Measurements from ENCODE around the gene METTL4. TPM values are rescaled to one million over a fixed set of nuclear protein-coding genes. Genes with fewer than 3 reads are reported as not detected.
A peak's percentile ranks its signal among the peaks of the same experiment; 100 is the strongest.

METTL4 gene
- 10 to 100 TPM in 1 of 2 donors, 1 to 10 TPM in 1; 8.8 to 19.6 TPM for total RNA-seq
- polyA plus RNA-seq (ENCODE audit: insufficient read length in 2 of 2): 10 to 100 TPM; 15.1 to 16.2 TPM
- long read RNA-seq, donor 1, partial matches to known transcripts: 0 of 1 reads
- long read RNA-seq, donor 1, other reads (novel, unspliced or antisense): 0 of 1 reads
- long read RNA-seq, donor 2, partial matches to known transcripts: 0 of 2 reads
- long read RNA-seq, donor 2, other reads (novel, unspliced or antisense): 0 of 2 reads
- long read RNA-seq, donor 3, partial matches to known transcripts: 0 of 1 reads
- long read RNA-seq, donor 3, other reads (novel, unspliced or antisense): 0 of 1 reads
- long read RNA-seq, donor 4, partial matches to known transcripts: 11 of 13 reads
- long read RNA-seq, donor 4, other reads (novel, unspliced or antisense): 0 of 13 reads

GRCh38 chr18:2571200-2572170 lies at the start of gene METTL4, which contains the start of gene NDC80:
TSS of gene METTL4 (minus strand) at chr18:2571505. CDS start at chr18:2567216, 4,289 bp downstream.
TSS of gene NDC80 (plus strand) at chr18:2571557. CDS start at chr18:2572986, 1,429 bp downstream.
- Histone ChIP-seq H3K9me3 (ENCODE audit: control insufficient read depth, insufficient read depth, low read length) (no peaks in the 10 kb centered on the region), H3K4me1 (ENCODE audit: control insufficient read depth, insufficient read depth, low read length) (peaks cover 4% of the 10 kb centered on the region), H3K27ac (ENCODE audit: low read depth, low read length) (peak within 1 kb of the TSS; percentile 95), H3K36me3 (ENCODE audit: control insufficient read depth, insufficient read depth, low read length) (no peaks in the 10 kb centered on the region), H3K27me3 (ENCODE audit: control insufficient read depth, insufficient read depth, low read length) (no peaks in the 10 kb centered on the region), H3K4me3 (ENCODE audit: low read depth, low read length) (peak within 1 kb of the TSS; percentile 89)
- WGBS (ENCODE audit: insufficient coverage): under 1% methylated on average over 55 of the region's 55 CpGs
- DNase-seq (ENCODE audit: low read depth in 4 of 6, low spot score in 6 of 6): peak; percentile 72 to 97 (median 90)

DNA sequence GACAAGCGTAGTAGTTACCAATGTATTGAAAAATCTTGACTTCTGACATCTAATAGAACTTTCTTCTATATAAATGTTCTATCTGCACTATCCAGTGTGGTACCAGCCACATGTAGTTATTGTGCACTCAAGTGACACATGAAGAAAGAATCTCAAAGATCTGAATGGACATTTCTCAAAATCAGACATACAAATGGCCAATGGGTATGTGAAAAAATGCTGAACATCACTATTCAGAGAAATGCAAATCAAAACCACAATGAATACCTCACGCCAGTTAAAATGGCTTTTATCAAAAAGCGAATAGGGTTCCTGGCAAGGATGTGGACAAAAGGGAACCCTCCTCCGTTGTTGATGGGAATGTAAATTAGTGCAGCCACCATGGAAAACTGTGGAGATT lies 46.7 kb upstream of the METTL4 start:
- no peaks in the 10 kb centered on the region for H3K4me1 ChIP-seq (ENCODE audit: control insufficient read depth, insufficient read depth, low read length)
- no peak for DNase-seq (ENCODE audit: low read depth in 4 of 6, low spot score in 6 of 6)
- no peaks in the 10 kb centered on the region for H3K36me3 ChIP-seq (ENCODE audit: control insufficient read depth, insufficient read depth, low read length)
- no peaks in the 10 kb centered on the region for H3K27me3 ChIP-seq (ENCODE audit: control insufficient read depth, insufficient read depth, low read length)
- no peaks in the 10 kb centered on the region for H3K9me3 ChIP-seq (ENCODE audit: control insufficient read depth, insufficient read depth, low read length)
- WGBS (ENCODE audit: insufficient coverage): no CpG with 5 or more reads among the region's 4 CpGs
- H3K27ac ChIP-seq (ENCODE audit: low read depth, low read length): no peak overlapping the region
- H3K4me3 ChIP-seq (ENCODE audit: low read depth, low read length): no peak overlapping the region

- H3K27ac ChIP-seq (ENCODE audit: low read depth, low read length): no peak overlapping the region
- H3K4me3 ChIP-seq (ENCODE audit: low read depth, low read length): no peak overlapping the region
- H3K27me3 ChIP-seq (ENCODE audit: control insufficient read depth, insufficient read depth, low read length): no peaks in the 10 kb centered on the region
- DNase-seq (ENCODE audit: low read depth in 4 of 6, low spot score in 6 of 6): peak in 1 of 6 donors; percentile 41
- H3K4me1 ChIP-seq (ENCODE audit: control insufficient read depth, insufficient read depth, low read length): no peaks in the 10 kb centered on the region
- 40% methylated on average over 1 of the region's 4 CpGs for WGBS (ENCODE audit: insufficient coverage)
- no peaks in the 10 kb centered on the region for H3K36me3 ChIP-seq (ENCODE audit: control insufficient read depth, insufficient read depth, low read length)
- H3K9me3 ChIP-seq (ENCODE audit: control insufficient read depth, insufficient read depth, low read length): no peaks in the 10 kb centered on the region
Observed at GRCh38 chr18:2617401-2617998, 46.2 kb upstream of the METTL4 start.

- H3K36me3 ChIP-seq (ENCODE audit: control insufficient read depth, insufficient read depth, low read length): no peaks in the 10 kb centered on the region
- H3K4me1 ChIP-seq (ENCODE audit: control insufficient read depth, insufficient read depth, low read length): no peaks in the 10 kb centered on the region
- no peak overlapping the region for H3K4me3 ChIP-seq (ENCODE audit: low read depth, low read length)
- no peak overlapping the region for H3K27ac ChIP-seq (ENCODE audit: low read depth, low read length)
- no peaks in the 10 kb centered on the region for H3K27me3 ChIP-seq (ENCODE audit: control insufficient read depth, insufficient read depth, low read length)
- no peaks in the 10 kb centered on the region for H3K9me3 ChIP-seq (ENCODE audit: control insufficient read depth, insufficient read depth, low read length)
- DNase-seq (ENCODE audit: low read depth in 4 of 6, low spot score in 6 of 6): no peak
- no CpG with 5 or more reads among the region's 1 CpG for WGBS (ENCODE audit: insufficient coverage)
Observed at GRCh38 chr18:2612996-2613395, 41.7 kb upstream of the METTL4 start.

DNA sequence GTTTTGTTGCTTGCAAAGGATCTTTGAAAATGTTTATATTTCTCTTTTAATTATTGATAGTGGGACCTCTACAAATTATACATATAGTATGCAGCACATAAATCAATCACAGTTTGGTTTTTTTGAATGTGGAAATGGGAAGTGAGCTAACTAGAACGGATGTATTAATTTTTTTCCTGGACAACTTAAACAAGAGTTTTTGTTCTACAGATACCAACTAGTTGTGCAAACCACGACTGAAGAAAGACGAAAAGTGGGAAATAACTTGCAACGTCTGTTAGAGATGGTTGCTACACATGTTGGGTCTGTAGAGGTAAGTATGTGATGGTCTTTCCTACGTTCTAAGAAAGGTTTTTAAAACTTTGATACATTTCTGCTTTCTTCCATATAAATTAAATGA lies 39.2 kb upstream of the METTL4 start:
- Histone ChIP-seq H3K9me3 (ENCODE audit: control insufficient read depth, insufficient read depth, low read length) (no peaks in the 10 kb centered on the region), H3K27ac (ENCODE audit: low read depth, low read length) (no peak overlapping the region), H3K27me3 (ENCODE audit: control insufficient read depth, insufficient read depth, low read length) (no peaks in the 10 kb centered on the region), H3K4me1 (ENCODE audit: control insufficient read depth, insufficient read depth, low read length) (no peaks in the 10 kb centered on the region), H3K4me3 (ENCODE audit: low read depth, low read length) (no peak overlapping the region), H3K36me3 (ENCODE audit: control insufficient read depth, insufficient read depth, low read length) (no peaks in the 10 kb centered on the region)
- no CpG with 5 or more reads among the region's 5 CpGs for WGBS (ENCODE audit: insufficient coverage)
- no peak for DNase-seq (ENCODE audit: low read depth in 4 of 6, low spot score in 6 of 6)

DNA sequence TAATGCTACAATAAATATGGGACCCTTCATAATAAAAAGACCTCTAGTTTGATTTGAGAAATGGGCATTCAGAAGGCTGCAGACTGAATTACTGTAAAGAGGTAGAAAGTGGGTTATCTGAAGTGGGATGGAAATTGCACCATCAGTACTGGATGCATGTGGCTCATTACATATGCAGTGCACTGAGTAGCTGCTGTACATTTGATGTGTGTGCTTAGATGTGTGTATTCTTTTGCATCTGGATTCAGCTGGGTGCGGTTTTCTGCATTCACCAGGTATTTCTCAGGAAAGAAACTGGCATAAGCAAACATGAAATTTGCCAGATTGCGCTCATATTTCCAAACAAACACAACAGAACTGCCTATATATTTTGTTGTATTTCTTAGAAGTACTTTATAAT lies 38.3 kb upstream of the METTL4 start:
- no CpG with 5 or more reads among the region's 2 CpGs for WGBS (ENCODE audit: insufficient coverage)
- H3K27ac ChIP-seq (ENCODE audit: low read depth, low read length): no peak overlapping the region
- no peaks in the 10 kb centered on the region for H3K4me1 ChIP-seq (ENCODE audit: control insufficient read depth, insufficient read depth, low read length)
- no peaks in the 10 kb centered on the region for H3K9me3 ChIP-seq (ENCODE audit: control insufficient read depth, insufficient read depth, low read length)
- no peak overlapping the region for H3K4me3 ChIP-seq (ENCODE audit: low read depth, low read length)
- DNase-seq (ENCODE audit: low read depth in 4 of 6, low spot score in 6 of 6): peak in 1 of 6 donors; percentile 1
- H3K36me3 ChIP-seq (ENCODE audit: control insufficient read depth, insufficient read depth, low read length): no peaks in the 10 kb centered on the region
- H3K27me3 ChIP-seq (ENCODE audit: control insufficient read depth, insufficient read depth, low read length): no peaks in the 10 kb centered on the region

- H3K27ac ChIP-seq (ENCODE audit: low read depth, low read length): no peak overlapping the region
- no peaks in the 10 kb centered on the region for H3K9me3 ChIP-seq (ENCODE audit: control insufficient read depth, insufficient read depth, low read length)
- no peaks in the 10 kb centered on the region for H3K27me3 ChIP-seq (ENCODE audit: control insufficient read depth, insufficient read depth, low read length)
- no CpG with 5 or more reads among the region's 2 CpGs for WGBS (ENCODE audit: insufficient coverage)
- H3K36me3 ChIP-seq (ENCODE audit: control insufficient read depth, insufficient read depth, low read length): no peaks in the 10 kb centered on the region
- H3K4me3 ChIP-seq (ENCODE audit: low read depth, low read length): no peak overlapping the region
- DNase-seq (ENCODE audit: low read depth in 4 of 6, low spot score in 6 of 6): no peak
- no peaks in the 10 kb centered on the region for H3K4me1 ChIP-seq (ENCODE audit: control insufficient read depth, insufficient read depth, low read length)
Observed at GRCh38 chr18:2606335-2606734, 35.0 kb upstream of the METTL4 start.

- no peaks in the 10 kb centered on the region for H3K9me3 ChIP-seq (ENCODE audit: control insufficient read depth, insufficient read depth, low read length)
- H3K27ac ChIP-seq (ENCODE audit: low read depth, low read length): no peak overlapping the region
- no peak for DNase-seq (ENCODE audit: low read depth in 4 of 6, low spot score in 6 of 6)
- no peaks in the 10 kb centered on the region for H3K27me3 ChIP-seq (ENCODE audit: control insufficient read depth, insufficient read depth, low read length)
- H3K4me3 ChIP-seq (ENCODE audit: low read depth, low read length): no peak overlapping the region
- H3K4me1 ChIP-seq (ENCODE audit: control insufficient read depth, insufficient read depth, low read length): no peaks in the 10 kb centered on the region
- no peaks in the 10 kb centered on the region for H3K36me3 ChIP-seq (ENCODE audit: control insufficient read depth, insufficient read depth, low read length)
Observed at GRCh38 chr18:2602844-2603243, 31.5 kb upstream of the METTL4 start.

- Histone ChIP-seq H3K9me3 (ENCODE audit: control insufficient read depth, insufficient read depth, low read length) (no peaks in the 10 kb centered on the region), H3K27ac (ENCODE audit: low read depth, low read length) (no peak overlapping the region), H3K4me3 (ENCODE audit: low read depth, low read length) (no peak overlapping the region), H3K36me3 (ENCODE audit: control insufficient read depth, insufficient read depth, low read length) (no peaks in the 10 kb centered on the region), H3K4me1 (ENCODE audit: control insufficient read depth, insufficient read depth, low read length) (no peaks in the 10 kb centered on the region), H3K27me3 (ENCODE audit: control insufficient read depth, insufficient read depth, low read length) (no peaks in the 10 kb centered on the region)
- DNase-seq (ENCODE audit: low read depth in 4 of 6, low spot score in 6 of 6): no peak
- WGBS (ENCODE audit: insufficient coverage): 100% methylated on average over 2 of the region's 5 CpGs
Observed at GRCh38 chr18:2597639-2598038, 26.3 kb upstream of the METTL4 start.

Data from spinal cord (tissue), 10 donors.